Chondrocyte (in vitro differentiated cells): ENCODE measurements around the gene DNAJB1. TPM values are rescaled to one million over a fixed set of nuclear protein-coding genes. Genes with fewer than 3 reads are reported as not detected.
"Not testable (repeated sequence)": the region's sequence is repeated elsewhere in the genome, so short reads cannot be mapped to it uniquely, and the experiment has no call there.

ENCODE experiments used
- DNase-seq: peaks from one replicate; pipeline ENCODE4 v3.0.0; 2021; ENCODE audit warnings: mixed read lengths, low spot score
- H3K27ac Mint-ChIP-seq: one replicate; pipeline ENCODE4 v1.8.0; 2021; ENCODE audit warnings: mild to moderate bottlenecking, moderate library complexity, mixed read lengths; ENCODE audit not compliant: unreplicated experiment
- H3K27me3 Mint-ChIP-seq: 2 replicates; pipeline ENCODE4 v1.8.0; 2021; ENCODE audit warnings: low read depth, mixed read lengths
- H3K36me3 Mint-ChIP-seq: 2 replicates; pipeline ENCODE4 v1.8.0; 2021; ENCODE audit warnings: low read depth, mixed read lengths
- H3K4me1 Mint-ChIP-seq: 2 replicates; pipeline ENCODE4 v1.8.0; 2021; ENCODE audit warnings: low read depth, mild to moderate bottlenecking, mixed read lengths
- H3K4me3 Mint-ChIP-seq: one replicate; pipeline ENCODE4 v1.8.0; 2021; ENCODE audit warnings: mild to moderate bottlenecking, moderate library complexity, mixed read lengths; ENCODE audit not compliant: unreplicated experiment
- H3K9me3 Mint-ChIP-seq: 2 replicates; pipeline ENCODE4 v1.8.0; 2021; ENCODE audit warnings: low read depth, mixed read lengths
- long read RNA-seq: library from polyadenylated mRNA; stranded (forward); transcript quantifications from one replicate; pipeline ENCODE4 v2.0.0, GENCODE V29; 2021
- total RNA-seq: library from RNA; stranded (reverse); gene quantifications from 3 replicates; pipeline ENCODE4 v1.2.1, GENCODE V29; 2021
- TF ChIP-seq, protein P1 (sequence below): fragments of 200-600 bp; sonication (generic); IDR thresholded peaks from 2 replicates; pipeline ENCODE4 v1.5.0; 2021; ENCODE audit warnings: antibody characterized with exemption, mild to moderate bottlenecking, moderate library complexity

The DNAJB1 gene
- total RNA-seq: 63.1 to 85.1 TPM (median 77.2 TPM) in 3 replicates
- long read RNA-seq, transcript DNAJB1-201 (3 exons, 2,264 nt): major isoform, 73 of 87 reads
- long read RNA-seq, transcript DNAJB1-208 (3 exons, 882 nt): minor isoform, 5 of 87 reads
- long read RNA-seq, partial matches to known transcripts: 3 of 87 reads
- long read RNA-seq, other reads (novel, unspliced or antisense): 6 of 87 reads

- TF ChIP-seq, protein P1, sequence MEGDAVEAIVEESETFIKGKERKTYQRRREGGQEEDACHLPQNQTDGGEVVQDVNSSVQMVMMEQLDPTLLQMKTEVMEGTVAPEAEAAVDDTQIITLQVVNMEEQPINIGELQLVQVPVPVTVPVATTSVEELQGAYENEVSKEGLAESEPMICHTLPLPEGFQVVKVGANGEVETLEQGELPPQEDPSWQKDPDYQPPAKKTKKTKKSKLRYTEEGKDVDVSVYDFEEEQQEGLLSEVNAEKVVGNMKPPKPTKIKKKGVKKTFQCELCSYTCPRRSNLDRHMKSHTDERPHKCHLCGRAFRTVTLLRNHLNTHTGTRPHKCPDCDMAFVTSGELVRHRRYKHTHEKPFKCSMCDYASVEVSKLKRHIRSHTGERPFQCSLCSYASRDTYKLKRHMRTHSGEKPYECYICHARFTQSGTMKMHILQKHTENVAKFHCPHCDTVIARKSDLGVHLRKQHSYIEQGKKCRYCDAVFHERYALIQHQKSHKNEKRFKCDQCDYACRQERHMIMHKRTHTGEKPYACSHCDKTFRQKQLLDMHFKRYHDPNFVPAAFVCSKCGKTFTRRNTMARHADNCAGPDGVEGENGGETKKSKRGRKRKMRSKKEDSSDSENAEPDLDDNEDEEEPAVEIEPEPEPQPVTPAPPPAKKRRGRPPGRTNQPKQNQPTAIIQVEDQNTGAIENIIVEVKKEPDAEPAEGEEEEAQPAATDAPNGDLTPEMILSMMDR: no peak
- H3K9me3 Mint-ChIP-seq: no peaks in the 10 kb centered on the region
- peaks cover 22% of the 10 kb centered on the region for H3K36me3 Mint-ChIP-seq
- no peaks in the 10 kb centered on the region for H3K27me3 Mint-ChIP-seq
- DNase-seq: peak; percentile 96
- H3K4me3 Mint-ChIP-seq: peak within 1 kb of the TSS; percentile 90
- H3K4me1 Mint-ChIP-seq: peaks cover 33% of the 10 kb centered on the region
- H3K27ac Mint-ChIP-seq: peak within 1 kb of the TSS; percentile 99
Measured at GRCh38 chr19:14517840-14518505, at the start of gene DNAJB1. Gene DNAJB1 (minus strand): TSS chr19:14518397. CDS start chr19:14518349, 48 bp downstream.

- peaks cover 22% of the 10 kb centered on the region for H3K4me1 Mint-ChIP-seq
- no peak overlapping the region for H3K27ac Mint-ChIP-seq
- TF ChIP-seq, protein P1: no peak
- H3K27me3 Mint-ChIP-seq: no peaks in the 10 kb centered on the region
- peaks cover 3% of the 10 kb centered on the region for H3K36me3 Mint-ChIP-seq
- no peak overlapping the region for H3K4me3 Mint-ChIP-seq
- H3K9me3 Mint-ChIP-seq: no peaks in the 10 kb centered on the region
- DNase-seq: no peak
Measured at GRCh38 chr19:14567079-14567478, 48.9 kb upstream of the DNAJB1 start.

DNA sequence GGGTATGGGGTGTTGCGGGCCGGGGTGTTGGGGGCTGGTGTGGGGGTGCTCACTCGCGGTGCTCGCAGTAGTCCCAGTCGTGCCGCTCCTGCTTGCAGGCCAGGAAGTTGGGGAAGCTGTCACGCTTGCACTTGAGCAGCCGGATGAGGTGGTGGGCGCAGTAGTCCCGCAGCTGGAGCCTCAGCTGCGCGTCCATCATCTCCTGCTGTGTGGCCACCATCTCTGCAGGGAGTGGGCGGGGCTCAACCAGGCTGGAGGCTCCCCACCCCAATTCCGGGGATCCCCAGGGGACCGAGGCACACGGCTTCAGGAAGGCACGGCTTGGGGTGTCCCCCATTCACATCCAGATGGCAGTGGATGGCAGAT is 48.5 kb upstream of the DNAJB1 start:
- TF ChIP-seq, protein P1: no peak
- peaks cover 3% of the 10 kb centered on the region for H3K36me3 Mint-ChIP-seq
- H3K4me1 Mint-ChIP-seq: peaks cover 22% of the 10 kb centered on the region
- H3K4me3 Mint-ChIP-seq: no peak overlapping the region
- no peaks in the 10 kb centered on the region for H3K9me3 Mint-ChIP-seq
- H3K27me3 Mint-ChIP-seq: no peaks in the 10 kb centered on the region
- DNase-seq: no peak
- H3K27ac Mint-ChIP-seq: no peak overlapping the region

- Mint-ChIP-seq H3K36me3 (peaks cover 3% of the 10 kb centered on the region), H3K27ac (no peak overlapping the region), H3K4me1 (peaks cover 18% of the 10 kb centered on the region), H3K4me3 (no peak overlapping the region), H3K9me3 (no peaks in the 10 kb centered on the region), H3K27me3 (no peaks in the 10 kb centered on the region)
- TF ChIP-seq, protein P1: no peak
- no peak for DNase-seq
Measured at GRCh38 chr19:14565765-14566711, 47.8 kb upstream of the DNAJB1 start.

GRCh38 chr19:14565298-14565679 is 47.1 kb upstream of the DNAJB1 start:
- TF ChIP-seq, protein P1: no peak
- Mint-ChIP-seq H3K27me3 (no peaks in the 10 kb centered on the region), H3K4me1 (peaks cover 15% of the 10 kb centered on the region), H3K27ac (no peak overlapping the region), H3K4me3 (no peak overlapping the region), H3K9me3 (no peaks in the 10 kb centered on the region), H3K36me3 (peaks cover 3% of the 10 kb centered on the region)
- no peak for DNase-seq

DNA sequence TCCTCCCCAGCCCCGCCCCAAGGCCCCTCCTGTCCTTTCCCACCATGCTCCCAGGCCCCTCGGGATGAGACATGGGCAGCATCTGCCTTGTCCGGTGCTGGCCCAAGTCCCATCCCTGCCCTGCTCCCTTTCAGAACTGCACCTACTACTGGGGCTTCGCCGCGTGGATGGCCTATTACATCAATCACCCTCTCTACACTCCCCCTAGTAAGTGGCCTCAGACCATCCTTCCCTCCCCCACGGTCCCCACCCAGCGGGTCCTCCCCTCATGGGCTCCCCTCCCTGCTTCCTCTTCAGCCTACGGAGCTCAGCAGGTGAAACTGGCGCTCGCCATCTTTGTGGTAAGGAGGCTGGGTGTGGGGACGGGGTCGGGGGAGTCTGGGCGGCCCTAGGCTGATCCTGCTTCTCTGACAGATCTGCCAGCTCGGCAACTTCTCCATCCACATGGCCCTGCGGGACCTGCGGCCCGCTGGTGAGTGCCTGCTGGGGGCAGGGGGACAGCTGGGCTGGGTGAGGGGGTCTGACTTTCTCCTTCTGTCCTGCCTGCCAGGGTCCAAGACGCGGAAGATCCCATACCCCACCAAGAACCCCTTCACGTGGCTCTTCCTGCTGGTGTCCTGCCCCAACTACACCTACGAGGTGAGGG is 46.6 kb upstream of the DNAJB1 start:
- H3K27me3 Mint-ChIP-seq, H3K4me3 Mint-ChIP-seq, DNase-seq, H3K9me3 Mint-ChIP-seq, H3K36me3 Mint-ChIP-seq, H3K27ac Mint-ChIP-seq: not testable (repeated sequence)
- peaks cover 15% of the 10 kb centered on the region for H3K4me1 Mint-ChIP-seq
